GM18867 (cell line): ENCODE data around the gene CCNYL1.
A peak's percentile ranks its signal among the peaks of the same experiment; 100 is the strongest.
"Not testable (repeated sequence)": the region's sequence is repeated elsewhere in the genome, so short reads cannot be mapped to it uniquely, and the experiment has no call there.

Experiments used
- ATAC-seq: cut with Tn5 transposase; IDR thresholded peaks from one replicate; pipeline ENCODE4 v1.9.1; 2021; ENCODE audit warnings: mild to moderate bottlenecking, moderate library complexity; ENCODE audit not compliant: unreplicated experiment

The CCNYL1 gene

DNA sequence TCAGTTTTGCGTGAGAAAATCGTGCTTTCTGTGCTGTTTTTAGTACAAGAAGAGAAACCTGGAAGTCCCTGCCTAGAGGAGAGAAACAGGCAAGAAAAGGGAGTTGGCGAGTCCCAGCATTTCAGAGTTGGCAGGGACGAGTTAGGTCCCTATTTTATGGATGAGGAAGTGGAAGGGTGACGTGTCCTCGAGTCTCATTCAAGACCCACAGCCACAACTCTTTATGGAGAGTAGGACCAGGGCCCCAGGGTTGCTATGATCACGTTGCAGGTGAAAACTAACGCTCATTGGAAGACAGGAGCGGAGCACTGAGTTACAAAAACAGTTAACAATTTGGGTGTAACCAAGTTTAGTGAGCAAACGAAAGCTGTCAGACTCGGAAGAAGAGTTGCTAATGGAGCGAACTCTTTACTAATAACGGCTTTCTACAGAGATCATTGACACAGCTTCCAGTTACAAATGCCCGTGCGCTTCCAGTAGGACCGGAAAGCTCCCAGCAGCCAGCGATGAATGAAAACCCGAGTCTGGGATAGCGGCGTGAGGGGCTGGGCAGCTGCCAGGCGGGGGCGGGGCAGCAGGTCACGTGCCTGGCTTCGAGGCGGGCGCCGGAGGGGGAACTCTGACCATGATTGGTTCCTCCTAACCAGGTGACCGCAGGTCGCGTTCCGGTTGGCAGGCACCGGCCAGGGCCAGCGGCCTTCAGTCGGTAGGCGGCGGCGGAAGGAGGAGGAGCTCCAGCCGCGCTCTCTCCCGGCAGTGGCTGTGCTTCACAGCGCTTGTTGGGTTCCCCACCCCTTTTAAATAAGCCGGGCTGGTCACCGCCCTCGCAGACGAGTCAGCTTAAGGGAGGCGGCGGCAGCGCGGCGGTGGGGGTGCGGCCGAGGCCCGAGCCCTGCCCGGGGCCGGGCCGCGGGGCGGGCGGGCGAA, at the start of gene CCNYL1:
CCNYL1 (plus strand) TSS at position 827 of the 927 bp plus-strand sequence. CDS start 257 bp downstream, outside the sequence.
- ATAC-seq = peak; percentile 95

DNA sequence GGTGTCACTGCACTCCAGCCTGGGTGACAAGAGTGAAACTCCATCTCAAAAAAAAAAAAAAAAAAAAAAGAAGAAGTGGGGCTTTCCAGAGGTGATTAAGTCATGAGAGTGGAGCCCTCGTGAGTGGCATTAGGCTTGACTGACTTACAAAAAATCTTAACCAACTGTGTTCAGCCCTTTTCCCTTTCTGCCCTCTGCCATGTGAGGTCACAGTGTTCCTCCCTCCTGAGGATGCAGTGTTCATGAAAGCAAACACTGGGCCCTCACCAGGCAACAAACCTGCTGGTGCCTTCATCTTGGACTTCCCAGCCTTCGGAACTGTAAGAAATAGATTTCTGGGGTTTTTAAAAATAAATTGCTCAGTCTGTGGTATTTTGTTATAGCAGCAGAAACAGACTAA, 49.2 kb upstream of the CCNYL1 start:
- ATAC-seq = peak; percentile 94

DNA sequence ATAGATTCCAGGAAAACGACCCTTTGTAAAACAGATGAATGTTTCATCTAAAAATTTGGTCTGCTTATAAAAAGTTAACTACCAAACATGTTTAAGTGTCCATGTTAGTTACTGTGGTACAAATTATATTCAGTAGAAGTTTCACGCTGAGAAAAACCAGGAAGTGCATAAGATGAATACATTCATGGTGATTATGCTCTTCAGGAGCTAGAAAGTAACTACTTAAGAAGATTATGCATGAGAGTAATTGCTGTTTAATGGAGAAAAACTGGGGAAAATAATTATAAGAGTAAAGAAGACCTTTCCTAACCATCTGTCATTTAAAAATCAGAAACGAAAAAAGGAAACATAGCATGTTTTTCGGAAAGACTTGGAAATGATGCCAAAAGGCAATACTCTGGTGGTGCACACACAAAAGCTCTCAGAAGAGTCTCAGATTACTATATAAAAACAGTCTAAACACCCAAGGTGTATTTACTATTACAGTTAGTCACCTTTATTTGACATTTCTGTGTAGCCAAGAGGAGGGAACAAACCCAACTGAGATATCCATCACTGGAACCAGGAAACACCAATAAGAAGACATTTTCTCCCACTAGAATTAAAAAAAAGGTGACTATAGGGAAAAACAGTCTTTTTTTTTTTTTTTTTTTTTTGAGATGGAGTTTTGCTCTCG, 47.4 kb upstream of the CCNYL1 start:
- no peak for ATAC-seq

DNA sequence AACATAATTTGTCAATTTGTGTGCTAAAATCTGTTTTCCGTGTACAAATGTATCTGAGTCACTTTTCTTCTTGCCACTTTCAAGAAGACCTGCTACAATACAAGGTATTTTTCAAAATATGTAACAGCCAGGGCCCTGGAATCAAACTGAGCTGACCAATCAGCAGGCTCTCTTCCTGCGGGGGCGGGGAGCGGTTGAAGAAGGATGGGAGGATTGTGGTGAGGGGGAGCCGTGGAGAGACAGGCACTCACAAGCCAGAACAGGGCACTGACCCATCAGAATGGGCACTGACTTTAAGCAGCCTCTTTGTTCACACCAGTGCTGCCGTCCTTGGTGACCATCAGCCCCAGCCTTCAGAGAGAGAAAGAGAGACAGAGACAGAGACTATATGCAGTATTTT, 40.6 kb upstream of the CCNYL1 start:
- ATAC-seq = no peak

DNA sequence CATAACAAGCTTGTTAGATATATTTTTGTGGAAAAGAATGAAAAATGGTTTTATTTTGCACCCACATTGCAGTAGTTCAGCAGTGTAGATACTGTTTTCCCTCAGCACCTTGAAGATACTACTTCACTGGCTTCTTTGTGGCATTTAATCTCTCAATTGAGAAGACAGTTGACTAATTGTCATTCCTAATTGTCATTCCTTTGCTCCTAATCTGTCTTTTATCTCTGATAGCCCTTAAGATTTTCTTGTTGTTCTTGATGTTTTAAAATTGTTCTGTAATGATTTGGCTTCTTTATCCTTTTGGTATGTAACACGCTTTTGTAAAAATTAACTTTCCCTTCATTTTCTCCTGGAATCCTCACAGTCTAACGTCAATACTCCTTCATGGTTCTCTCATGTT, 38.0 kb upstream of the CCNYL1 start:
- ATAC-seq = no peak

DNA sequence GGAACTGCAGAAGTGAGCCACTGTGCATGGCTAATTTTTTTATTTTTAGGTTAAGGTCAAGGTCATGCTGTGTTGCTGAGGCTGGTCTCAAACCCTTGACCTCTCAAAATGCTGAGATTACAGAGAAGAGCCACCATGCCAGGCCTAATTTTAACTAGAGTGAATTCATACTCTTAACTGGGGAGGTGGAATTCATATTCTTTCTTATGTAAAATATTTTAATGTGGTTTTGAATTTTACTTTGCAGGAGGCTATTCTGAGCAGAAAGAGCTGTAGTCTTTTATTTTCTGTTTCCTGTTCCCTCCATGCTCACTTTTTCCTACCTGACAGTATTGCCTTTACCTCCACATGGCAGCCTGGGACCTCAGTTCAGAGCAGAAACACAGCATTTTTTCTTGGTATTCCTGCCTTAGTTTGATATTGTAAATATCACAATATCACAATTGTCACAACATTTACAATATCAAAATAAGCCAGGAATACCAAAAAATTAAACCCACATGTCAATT, 37.1 kb upstream of the CCNYL1 start:
- no peak for ATAC-seq

DNA sequence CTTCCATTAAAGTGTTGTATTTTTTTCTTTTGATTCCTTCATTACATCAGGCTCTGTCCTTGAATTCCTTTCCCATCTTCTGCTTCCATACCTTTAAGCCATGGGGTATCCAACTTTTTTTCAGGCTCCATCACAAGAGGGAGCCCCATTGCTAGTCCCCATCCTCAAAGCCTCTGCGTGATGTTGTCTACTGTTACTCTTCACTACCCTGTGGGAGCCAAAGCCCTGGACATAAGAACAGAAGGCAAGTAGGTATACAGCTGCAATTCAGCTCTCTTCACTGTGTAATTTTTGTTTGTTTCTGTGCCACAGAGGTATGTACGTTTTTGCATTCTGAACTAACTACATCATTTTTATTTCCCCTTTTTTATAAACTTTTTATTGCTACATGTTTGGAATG, 36.6 kb upstream of the CCNYL1 start:
- no peak for ATAC-seq

DNA sequence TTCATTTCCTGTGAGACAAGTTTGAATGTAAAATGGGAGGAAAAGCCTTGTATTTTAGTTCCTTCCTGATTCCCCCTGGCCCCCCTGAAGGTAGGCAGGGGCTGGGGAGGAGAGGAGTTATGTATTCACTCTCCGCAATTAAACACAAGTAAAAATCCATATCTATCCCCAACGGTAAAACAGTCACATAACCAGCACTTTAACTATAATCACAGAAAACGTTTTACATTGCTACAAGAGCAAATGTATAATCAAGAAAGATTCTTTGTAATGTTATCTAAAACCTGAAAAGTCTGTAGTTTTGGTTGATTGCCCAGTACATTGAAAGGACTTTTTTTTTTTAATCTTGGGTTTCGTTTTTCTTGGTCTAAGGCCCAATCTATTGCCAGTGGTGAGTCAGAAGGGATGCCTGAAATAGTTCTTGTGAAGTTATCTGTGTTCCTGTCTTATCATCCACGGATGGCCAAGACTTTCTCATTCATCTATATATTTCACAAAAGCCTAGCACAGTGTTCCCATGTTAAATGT, 34.5 kb upstream of the CCNYL1 start:
- peak; percentile 80 for ATAC-seq

DNA sequence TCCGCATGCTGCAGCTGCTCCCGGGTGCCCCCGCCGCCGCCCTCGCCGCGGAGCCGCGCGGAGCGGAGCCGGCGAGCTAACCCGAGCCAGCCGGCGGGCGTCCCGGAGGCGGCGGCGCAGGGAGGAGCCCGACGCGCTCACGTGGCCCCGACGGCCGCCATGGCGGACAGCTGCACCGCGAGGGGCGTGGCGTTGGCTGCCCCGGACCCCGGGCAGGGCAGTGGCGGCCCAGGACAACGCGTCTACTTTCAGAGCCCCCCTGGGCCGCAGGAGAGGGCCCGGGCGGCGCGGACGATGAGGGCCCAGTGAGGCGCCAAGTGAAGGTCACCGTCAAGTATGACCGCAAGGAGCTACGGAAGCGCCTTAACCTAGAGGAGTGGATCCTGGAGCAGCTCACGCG, 30.0 kb upstream of the CCNYL1 start:
- ATAC-seq = no peak

DNA sequence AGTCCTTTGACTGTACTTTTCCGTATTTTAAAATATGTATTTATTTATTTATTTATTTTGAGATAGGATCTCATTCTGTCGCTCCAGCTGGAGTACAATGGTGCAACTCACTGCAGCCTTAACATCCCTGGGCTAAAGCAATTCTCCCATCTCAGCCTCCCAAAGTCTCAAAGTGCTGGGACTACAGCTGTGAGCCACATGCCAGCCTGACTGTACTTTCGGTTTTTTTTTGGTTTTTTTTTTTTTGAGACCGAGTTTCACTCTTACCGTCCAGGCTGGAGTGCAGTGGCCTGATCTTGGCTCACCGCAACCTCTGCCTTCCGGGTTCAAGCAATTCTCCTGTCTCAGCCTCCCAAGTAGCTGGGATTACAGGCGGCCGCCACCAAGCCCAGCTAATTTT, 28.9 kb upstream of the CCNYL1 start:
- peak; percentile 52 for ATAC-seq

DNA sequence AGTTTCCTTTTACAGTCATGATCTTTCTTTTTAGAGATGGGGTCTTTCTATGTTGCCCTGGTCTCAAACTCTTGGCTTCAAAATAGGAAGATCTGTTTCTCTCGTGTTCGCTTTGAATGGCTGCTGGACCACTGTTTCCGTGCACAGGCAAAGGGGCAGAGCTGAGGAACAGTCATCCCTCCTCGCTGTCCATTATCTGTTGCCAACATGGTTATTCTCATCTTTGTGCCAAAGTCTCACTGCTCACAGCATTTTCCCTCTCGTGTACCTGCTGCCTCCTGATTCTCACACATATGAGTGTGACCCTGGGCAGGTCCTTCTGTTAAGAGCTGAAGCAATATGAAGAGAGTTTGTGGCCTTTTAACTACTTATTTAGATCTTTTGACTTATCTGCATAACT, 28.0 kb upstream of the CCNYL1 start:
- no peak for ATAC-seq

DNA sequence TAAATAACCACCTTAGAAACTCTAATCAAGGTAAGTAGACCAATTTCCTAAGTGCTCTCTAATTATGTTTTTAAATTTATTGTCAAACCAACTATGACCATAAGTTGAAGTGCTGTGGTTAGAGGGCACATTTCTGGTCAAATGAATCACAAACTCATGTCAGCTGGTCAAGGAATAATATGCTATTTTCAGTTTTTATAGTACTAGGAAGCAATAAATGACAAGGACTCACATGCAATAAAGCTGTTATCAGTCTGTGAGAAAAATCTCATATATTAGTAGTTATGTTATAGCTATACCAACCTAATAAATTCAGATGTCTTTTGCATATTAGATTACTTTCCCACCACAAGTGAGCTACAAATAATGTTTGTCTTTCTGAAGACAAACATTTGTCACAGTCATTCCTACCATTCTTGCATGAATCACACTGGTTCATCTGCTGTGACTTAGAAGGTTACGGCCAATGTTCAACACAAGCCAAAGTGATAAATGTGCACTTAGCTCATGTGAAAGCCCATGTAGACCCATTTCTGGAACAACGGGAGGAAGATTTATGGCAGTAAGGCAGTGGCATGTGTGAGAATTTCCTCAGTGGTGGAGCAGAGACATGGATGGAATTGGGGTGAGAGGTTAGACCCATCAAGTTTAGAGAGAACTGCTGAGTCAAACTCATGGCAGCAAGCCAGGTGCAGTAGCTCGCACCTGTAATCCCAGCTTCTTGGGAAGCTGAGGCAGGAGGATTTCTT, 27.4 kb upstream of the CCNYL1 start:
- no peak for ATAC-seq

DNA sequence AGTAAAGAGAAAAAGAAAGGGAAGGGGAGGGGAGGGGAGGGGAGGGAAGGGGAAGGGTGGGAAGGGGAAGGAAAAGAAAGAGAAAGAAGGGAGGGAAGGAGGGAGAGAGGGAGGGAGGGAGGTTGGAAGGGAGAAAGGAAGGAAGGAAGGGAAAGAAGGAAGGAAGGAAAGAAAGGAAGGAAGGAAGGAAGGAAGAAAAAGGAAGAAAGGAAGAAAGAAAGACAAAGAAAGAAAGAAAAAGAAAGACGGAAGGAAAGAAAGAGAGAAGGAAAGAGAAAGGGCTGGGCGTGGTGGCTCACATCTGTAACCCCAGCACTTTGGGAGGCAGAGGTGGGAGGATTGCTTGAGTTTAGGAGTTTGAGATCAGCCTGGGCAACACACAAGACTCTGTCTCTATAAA, 24.6 kb upstream of the CCNYL1 start:
- no peak for ATAC-seq

DNA sequence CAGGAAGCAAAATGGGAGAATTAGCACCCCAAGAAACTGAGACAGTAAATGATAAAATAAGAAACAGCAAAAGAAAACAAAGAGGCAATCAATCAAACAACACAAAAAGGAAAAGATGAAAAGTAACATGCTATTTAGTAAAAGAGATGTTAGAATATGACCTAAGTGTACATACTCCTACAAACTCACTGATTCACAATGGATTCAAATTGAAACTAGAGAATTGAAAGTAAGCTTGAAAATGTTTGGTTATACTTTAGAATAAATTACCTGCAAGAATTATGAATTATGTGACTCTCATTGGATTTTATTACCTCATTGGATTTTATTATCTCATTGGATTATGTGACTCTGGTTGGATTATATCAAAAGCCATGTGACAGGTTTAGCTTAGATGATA, 22.8 kb upstream of the CCNYL1 start:
- peak; percentile 41 for ATAC-seq

DNA sequence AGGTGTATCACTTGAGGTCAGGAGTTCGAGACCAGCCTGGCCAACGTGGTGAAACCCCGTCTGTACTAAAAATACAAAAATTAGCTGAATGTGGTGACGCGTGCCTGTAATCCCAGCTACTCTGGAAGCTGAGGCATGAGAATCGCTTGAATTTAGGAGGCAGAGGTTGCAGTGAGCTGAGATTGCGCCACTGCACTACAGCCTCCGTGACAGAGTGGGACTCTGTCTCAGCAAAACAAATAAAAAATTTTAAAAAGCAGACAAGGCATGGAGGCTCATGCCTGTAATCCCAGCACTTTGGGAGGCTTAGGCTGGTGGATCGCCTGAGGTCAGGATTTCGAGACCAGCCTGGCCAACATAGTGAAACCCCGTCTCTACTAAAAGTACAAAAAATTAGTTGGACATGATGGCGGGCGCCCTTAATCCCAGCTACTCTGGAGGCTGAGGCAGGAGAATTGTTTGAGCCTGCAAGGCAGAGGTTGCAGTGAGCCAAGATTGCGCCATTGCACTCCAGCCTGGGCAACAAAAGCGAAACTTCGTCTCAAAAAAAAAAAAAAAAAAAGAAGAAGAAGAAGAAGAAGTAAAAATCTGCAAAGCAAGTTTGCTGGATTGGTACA, 20.5 kb upstream of the CCNYL1 start:
- not testable (repeated sequence) for ATAC-seq

DNA sequence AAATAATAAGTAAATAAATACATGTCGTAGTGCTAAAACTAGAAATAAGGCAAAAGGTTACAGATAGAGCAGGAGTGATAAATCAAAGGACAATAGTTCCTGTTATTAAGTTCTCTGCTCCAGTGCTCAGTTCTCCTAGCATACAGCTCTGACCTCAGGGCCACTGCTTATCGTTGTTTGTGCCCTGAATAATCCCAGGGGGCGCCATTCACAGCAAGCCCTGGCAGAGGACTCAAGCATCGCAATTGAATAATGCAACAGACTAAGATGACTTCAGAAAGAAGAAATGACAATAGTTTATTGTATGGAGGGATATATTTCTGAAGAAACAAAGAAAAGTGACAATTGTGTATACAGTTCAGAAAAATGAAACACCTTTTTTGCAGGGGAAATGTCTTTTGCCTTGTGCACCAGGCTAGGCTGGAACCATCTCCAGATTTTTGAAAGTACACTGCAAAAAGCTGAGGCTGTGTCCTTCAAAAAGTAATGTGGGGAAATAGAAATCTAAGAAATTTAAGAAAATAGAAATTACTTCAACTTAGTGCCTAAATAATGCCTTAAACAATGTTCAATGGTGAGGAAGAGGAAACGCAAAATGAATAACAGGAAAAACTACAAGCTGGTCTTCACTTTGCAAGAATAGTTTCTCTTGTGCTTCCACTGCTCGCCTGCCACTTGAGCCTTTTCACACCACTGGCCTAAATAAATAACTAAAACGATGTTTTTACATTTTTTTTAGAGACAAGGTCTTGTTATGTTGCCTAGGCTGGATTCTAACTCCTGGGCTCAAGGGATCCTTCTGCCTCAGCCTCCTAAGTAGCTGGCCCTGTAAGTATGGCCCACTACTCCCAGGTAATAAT, 19.0 kb upstream of the CCNYL1 start:
- ATAC-seq = peak; percentile 54

DNA sequence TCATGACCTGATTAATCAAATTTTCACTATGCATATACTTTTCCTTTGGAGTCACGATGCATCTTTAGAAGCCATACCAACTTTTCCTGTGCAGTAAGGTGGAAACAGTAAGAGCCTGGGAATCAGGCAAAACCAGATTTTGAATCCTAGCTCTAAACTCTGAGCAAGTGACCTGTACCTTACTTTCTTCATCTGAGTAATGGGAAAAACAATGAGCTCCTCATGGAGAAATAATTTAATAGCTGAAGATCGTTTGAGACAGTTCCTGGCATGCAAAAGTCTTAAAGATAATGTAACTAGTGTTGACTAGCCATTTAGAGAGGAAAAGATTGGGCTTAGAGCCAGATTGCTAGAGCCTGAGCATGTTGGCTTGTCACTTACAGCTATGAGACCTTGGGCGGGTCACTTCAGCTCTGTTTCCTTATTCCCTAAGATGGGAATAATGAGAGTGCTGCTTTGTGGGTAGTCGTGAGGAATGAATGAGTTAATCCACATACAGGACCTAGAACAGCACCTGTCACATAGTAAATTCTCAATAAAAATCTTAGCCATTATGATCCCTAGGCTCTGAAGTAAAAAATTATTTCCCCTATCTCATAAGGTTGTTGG, 17.7 kb upstream of the CCNYL1 start:
- ATAC-seq = no peak

DNA sequence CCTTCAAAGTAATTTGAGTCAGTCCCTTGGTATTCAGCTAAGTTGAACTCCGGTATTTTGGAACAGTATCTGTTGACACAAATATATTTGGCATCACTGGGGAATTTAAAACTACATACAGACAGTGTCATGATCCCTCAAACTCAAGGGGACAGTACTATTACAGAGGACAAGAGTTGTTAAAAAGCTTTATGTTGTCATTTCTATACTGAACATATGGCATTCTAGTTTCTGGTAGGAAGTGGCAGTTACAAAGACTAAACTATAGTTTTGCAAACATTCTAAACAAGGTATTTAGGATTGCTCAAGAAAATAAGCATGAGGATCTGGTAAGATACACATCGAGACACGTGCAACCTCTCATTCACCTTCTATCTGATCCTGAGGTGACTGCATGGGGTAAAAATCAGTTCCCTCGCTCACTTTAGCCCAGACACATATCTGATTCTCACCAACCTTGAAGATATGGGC, 16.6 kb upstream of the CCNYL1 start:
- no peak for ATAC-seq

DNA sequence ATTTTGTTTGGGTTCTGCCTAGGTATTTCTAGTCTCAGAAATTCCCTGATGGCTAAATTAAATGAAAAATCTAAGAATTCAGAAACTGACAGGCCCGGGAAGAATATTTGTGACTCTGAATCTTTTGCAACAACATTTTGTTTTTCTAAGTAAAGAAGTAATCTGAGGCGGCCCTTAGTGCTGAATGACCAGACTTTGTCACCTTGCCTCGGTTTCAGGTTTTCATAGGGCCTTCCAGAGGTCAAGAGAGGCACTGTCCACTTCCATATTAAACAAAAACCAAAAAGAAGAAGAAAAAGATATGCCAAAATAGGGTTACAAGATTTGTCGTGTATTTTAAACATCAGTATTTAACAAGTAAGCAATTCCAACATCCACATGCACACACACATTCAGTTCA, 16.1 kb upstream of the CCNYL1 start:
- ATAC-seq = no peak
